B cell (primary cell): ENCODE data around the gene SNCB. TPM values are rescaled to one million over a fixed set of nuclear protein-coding genes. Genes with fewer than 3 reads are reported as not detected.

Experiments
- ATAC-seq: fragments of 200-7000 bp; cut with Tn5 transposase; one replicate; pipeline ENCODE4 v1.10.0; 2021; ENCODE audit warnings: low read depth, mild to moderate bottlenecking, moderate number of reproducible peaks, moderate library complexity
- CTCF ChIA-PET: fragments of 350-600 bp; sonication (Branson Sonifier 250); formaldehyde crosslinking; loops from one replicate; lab custom pipeline; 2021; ENCODE audit warnings: antibody characterized with exemption, inconsistent platforms; lab: Charles Lee
- POLR2A ChIA-PET: fragments of 350-600 bp; sonication (Branson Sonifier 250); formaldehyde crosslinking; loops from one replicate; lab custom pipeline; 2021; ENCODE audit warnings: antibody characterized with exemption; lab: Charles Lee
- DNase-seq: peaks from one replicate; pipeline ENCODE4 v3.0.0; 2013
- H2AFZ ChIP-seq: 2 replicates; pipeline ENCODE4 v1.6.1; 2012; ENCODE audit warnings: mild to moderate bottlenecking, low read depth, low read length; ENCODE audit not compliant: insufficient read depth, poor library complexity, severe bottlenecking
- H3K27ac ChIP-seq, 2 donors: 1 replicate in 1 of 2; 2 replicates in 1 of 2; pipeline ENCODE4 v1.5.1; 2012 to 2013; ENCODE audit warnings: low read length in 2 of 2, mild to moderate bottlenecking in 2 of 2, moderate library complexity in 1 of 2
- H3K27me3 ChIP-seq, 4 experiments: fragments of 200-600 bp in 1 of 4; sonication (generic) in 1 of 4; replicated peaks in 1 of 4; 1 replicate in 2 of 4; 2 replicates in 2 of 4; pipeline versions ENCODE4 v1.6.1 to v1.7.0; 2013 to 2016; ENCODE audit warnings: low read length in 3 of 4, mild to moderate bottlenecking in 2 of 4, mixed read lengths in 1 of 4, moderate library complexity in 1 of 4; ENCODE audit not compliant: insufficient read depth in 4 of 4, control insufficient read depth in 3 of 4; ENCODE audit errors: control extremely low read depth in 1 of 4
- H3K36me3 ChIP-seq, 2 experiments: replicated peaks in 1 of 2; 1 replicate in 1 of 2; 2 replicates in 1 of 2; pipeline versions ENCODE4 v1.6.1 to v1.7.1; 2013; ENCODE audit warnings: low read length in 1 of 2; ENCODE audit not compliant: insufficient read depth in 2 of 2, control insufficient read depth in 1 of 2; ENCODE audit errors: control extremely low read depth in 1 of 2, extremely low read depth in 1 of 2
- H3K4me1 ChIP-seq, 2 donors: fragments of 200-600 bp in 1 of 2; sonication (generic) in 1 of 2; 1 replicate in 1 of 2; 2 replicates in 1 of 2; pipeline versions ENCODE4 v1.5.1 to v1.6.1; 2013 to 2017; ENCODE audit warnings: low read length in 2 of 2; ENCODE audit not compliant: control insufficient read depth in 2 of 2, insufficient read depth in 2 of 2
- H3K4me2 ChIP-seq: replicated peaks from 2 replicates; pipeline ENCODE3; 2012; ENCODE audit warnings: mild to moderate bottlenecking, low read depth, low read length; ENCODE audit not compliant: poor library complexity, severe bottlenecking
- H3K4me3 ChIP-seq, 5 experiments: fragments of 200-600 bp in 1 of 5; sonication (generic) in 1 of 5; 1 replicate in 3 of 5; 2 replicates in 2 of 5; pipeline versions ENCODE4 v1.5.1 to v1.7.0; 2011 to 2016; ENCODE audit warnings: low read length in 4 of 5, mild to moderate bottlenecking in 4 of 5, low read depth in 2 of 5, control low read depth in 1 of 5, moderate library complexity in 1 of 5; ENCODE audit not compliant: insufficient read depth in 1 of 5; ENCODE audit errors: control extremely low read depth in 1 of 5, extremely low read depth in 1 of 5
- H3K79me2 ChIP-seq: fragments of 200-600 bp; sonication (generic); one replicate; pipeline ENCODE4 v1.6.0; 2016; ENCODE audit warnings: low read length; ENCODE audit not compliant: control insufficient read depth, insufficient read depth
- H3K9ac ChIP-seq: fragments of 200-600 bp; sonication (generic); 2 replicates; pipeline ENCODE4 v1.6.1; 2017; ENCODE audit warnings: mild to moderate bottlenecking, low read length, moderate library complexity
- H3K9me3 ChIP-seq, 3 donors: one replicate each; pipeline versions ENCODE4 v1.6.1 to v1.7.1; 2013; ENCODE audit warnings: low read length in 2 of 3; ENCODE audit not compliant: control insufficient read depth in 2 of 3, insufficient read depth in 1 of 3; ENCODE audit errors: control extremely low read depth in 1 of 3
- H4K20me1 ChIP-seq: 2 replicates; pipeline ENCODE4 v1.6.0; 2012; ENCODE audit warnings: mild to moderate bottlenecking, low read length; ENCODE audit not compliant: insufficient read depth, control insufficient read depth, poor library complexity, severe bottlenecking
- H3K27ac Mint-ChIP-seq: one replicate; pipeline ENCODE4 v1.8.0; 2021; ENCODE audit warnings: mixed read lengths
- H3K27me3 Mint-ChIP-seq: one replicate; pipeline ENCODE4 v1.8.0; 2021; ENCODE audit warnings: mixed read lengths
- H3K4me1 Mint-ChIP-seq: one replicate; pipeline ENCODE4 v1.8.0; 2021; ENCODE audit warnings: mixed read lengths
- H3K4me3 Mint-ChIP-seq: one replicate; pipeline ENCODE4 v1.8.0; 2021; ENCODE audit warnings: mixed read lengths
- H3K9me3 Mint-ChIP-seq: one replicate; pipeline ENCODE4 v1.8.0; 2022; ENCODE audit warnings: mixed read lengths; ENCODE audit not compliant: insufficient read depth
- CTCF ChIP-seq: fragments of 200-600 bp; IDR thresholded peaks from one replicate; pipeline ENCODE4 v1.8.0; 2022; ENCODE audit warnings: antibody characterized with exemption, mild to moderate bottlenecking
- EZH2 ChIP-seq: IDR thresholded peaks from 2 replicates; pipeline ENCODE4 v1.6.1; 2012; ENCODE audit warnings: borderline replicate concordance, low read depth, mild to moderate bottlenecking, moderate library complexity, low read length; ENCODE audit not compliant: insufficient read depth, poor library complexity, severe bottlenecking
- WGBS: methylation state at CpG from one replicate; pipeline ENCODE4 v1.1.5; 2013; ENCODE audit warnings: missing lambda C conversion rate; ENCODE audit not compliant: insufficient coverage; 5-methylcytosine and 5-hydroxymethylcytosine counted together
- intact Hi-C: fragments of 100-400 bp; cut with micrococcal nuclease; formaldehyde crosslinking; loops from one replicate; pipeline ENCODE4 v1.10.0; 2022
- polyA plus RNA-seq: library from polyadenylated mRNA; depleted of rRNA; stranded (reverse); fragments of >200 nt; gene quantifications from 2 replicates; pipeline ENCODE4 v1.2.3, GENCODE V29; 2012
- total RNA-seq, 2 donors: library from RNA; stranded (reverse); fragments of 120-200 nt in 1 of 2; gene quantifications; 1 replicate in 1 of 2; 2 replicates in 1 of 2; pipeline versions ENCODE4 v1.2.3 to v1.2.4, GENCODE V29; 2013 to 2022

SNCB gene
- total and polyA plus RNA-seq, 2 donors (not counting 1 experiment from before 2014, with no cell fraction given): 0.09 TPM; not detected in 1

- no peak overlapping the region for H3K4me3 ChIP-seq
- no peaks in the 10 kb centered on the region for H4K20me1 ChIP-seq
- H3K79me2 ChIP-seq: peaks cover 9% of the 10 kb centered on the region
- H3K9ac ChIP-seq: no peak overlapping the region
- no peaks in the 10 kb centered on the region for H3K27me3 ChIP-seq
- H3K4me1 ChIP-seq: peaks cover 19 to 30% of the 10 kb centered on the region in 2 donors
- POLR2A ChIA-PET: no interaction called here
- CTCF ChIA-PET: no interaction called here
- ATAC-seq: no peak
- no peaks in the 10 kb centered on the region for H3K27me3 Mint-ChIP-seq
- H3K9me3 Mint-ChIP-seq: no peaks in the 10 kb centered on the region
- no peak overlapping the region for H3K4me2 ChIP-seq
- no peaks in the 10 kb centered on the region for H3K9me3 ChIP-seq
- no peak for TF ChIP-seq EZH2
- no peak for TF ChIP-seq CTCF
- no peak overlapping the region for H2AFZ ChIP-seq
- 94% methylated on average over 14 of the region's 22 CpGs for WGBS
- no peaks in the 10 kb centered on the region for H3K36me3 ChIP-seq
- H3K4me1 Mint-ChIP-seq: peaks cover 32% of the 10 kb centered on the region
- no peak overlapping the region for H3K27ac Mint-ChIP-seq
- H3K4me3 Mint-ChIP-seq: peak overlapping the region; percentile 26
- no peak overlapping the region for H3K27ac ChIP-seq
- no peak for DNase-seq
- intact Hi-C loops: no loop called here
Measured at GRCh38 chr5:176644878-176645670, 14.7 kb upstream of the SNCB start.

DNA sequence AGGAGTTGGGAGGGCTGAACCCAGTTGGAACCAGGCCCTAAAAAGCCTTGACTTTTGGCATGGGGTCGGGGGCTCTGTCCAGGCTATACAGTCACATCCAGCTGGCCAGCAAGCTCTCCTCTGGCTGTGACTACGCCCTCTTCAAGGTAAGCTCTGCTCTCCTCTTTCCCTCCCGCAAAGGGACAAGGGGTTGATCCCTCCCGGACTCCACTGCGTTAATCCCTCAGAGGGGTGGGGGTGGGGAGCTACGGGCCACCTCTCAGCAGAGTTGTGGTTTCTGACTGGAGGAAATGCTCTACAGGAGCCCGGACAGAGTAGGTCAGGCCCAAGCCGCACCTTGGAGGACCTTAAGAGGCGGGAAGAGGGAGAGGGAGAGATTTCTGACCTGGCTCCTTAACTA, 14.0 kb upstream of the SNCB start:
- Mint-ChIP-seq H3K4me1 (peaks cover 27% of the 10 kb centered on the region), H3K27ac (no peak overlapping the region)

More for the DNA sequence above, 14.0 kb upstream of the SNCB start:
- no peak overlapping the region for H3K9ac ChIP-seq
- no peaks in the 10 kb centered on the region for H3K27me3 ChIP-seq
- H4K20me1 ChIP-seq: no peaks in the 10 kb centered on the region
- DNase-seq (no peak), ATAC-seq (no peak)
- Mint-ChIP-seq H3K9me3 (no peaks in the 10 kb centered on the region), H3K27me3 (no peaks in the 10 kb centered on the region), H3K4me3 (no peak overlapping the region)
- ChIA-PET POLR2A (no interaction called here), CTCF (no interaction called here)
- intact Hi-C loops: no loop called here
- no peak overlapping the region for H3K4me3 ChIP-seq
- H3K4me1 ChIP-seq: peaks cover 19 to 27% of the 10 kb centered on the region in 2 donors
- no peak overlapping the region for H3K27ac ChIP-seq
- no peak overlapping the region for H2AFZ ChIP-seq
- H3K4me2 ChIP-seq: no peak overlapping the region
- H3K36me3 ChIP-seq: no peaks in the 10 kb centered on the region
- 76% methylated on average over 3 of the region's 9 CpGs for WGBS
- H3K79me2 ChIP-seq: peaks cover 6% of the 10 kb centered on the region
- no peak for TF ChIP-seq CTCF
- no peak for TF ChIP-seq EZH2
- no peaks in the 10 kb centered on the region for H3K9me3 ChIP-seq
